GM15510 (cell line): ENCODE data around the gene ZNF346.
A peak's percentile ranks its signal among the peaks of the same experiment; 100 is the strongest.

Source experiments
- POLR2A ChIP-seq: IDR thresholded peaks from 3 replicates; pipeline ENCODE4 v1.6.1; 2011; ENCODE audit warnings: borderline replicate concordance; ENCODE audit not compliant: insufficient read length; ENCODE audit errors: extremely low read depth

ZNF346 gene, protein sequence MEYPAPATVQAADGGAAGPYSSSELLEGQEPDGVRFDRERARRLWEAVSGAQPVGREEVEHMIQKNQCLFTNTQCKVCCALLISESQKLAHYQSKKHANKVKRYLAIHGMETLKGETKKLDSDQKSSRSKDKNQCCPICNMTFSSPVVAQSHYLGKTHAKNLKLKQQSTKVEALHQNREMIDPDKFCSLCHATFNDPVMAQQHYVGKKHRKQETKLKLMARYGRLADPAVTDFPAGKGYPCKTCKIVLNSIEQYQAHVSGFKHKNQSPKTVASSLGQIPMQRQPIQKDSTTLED

DNA sequence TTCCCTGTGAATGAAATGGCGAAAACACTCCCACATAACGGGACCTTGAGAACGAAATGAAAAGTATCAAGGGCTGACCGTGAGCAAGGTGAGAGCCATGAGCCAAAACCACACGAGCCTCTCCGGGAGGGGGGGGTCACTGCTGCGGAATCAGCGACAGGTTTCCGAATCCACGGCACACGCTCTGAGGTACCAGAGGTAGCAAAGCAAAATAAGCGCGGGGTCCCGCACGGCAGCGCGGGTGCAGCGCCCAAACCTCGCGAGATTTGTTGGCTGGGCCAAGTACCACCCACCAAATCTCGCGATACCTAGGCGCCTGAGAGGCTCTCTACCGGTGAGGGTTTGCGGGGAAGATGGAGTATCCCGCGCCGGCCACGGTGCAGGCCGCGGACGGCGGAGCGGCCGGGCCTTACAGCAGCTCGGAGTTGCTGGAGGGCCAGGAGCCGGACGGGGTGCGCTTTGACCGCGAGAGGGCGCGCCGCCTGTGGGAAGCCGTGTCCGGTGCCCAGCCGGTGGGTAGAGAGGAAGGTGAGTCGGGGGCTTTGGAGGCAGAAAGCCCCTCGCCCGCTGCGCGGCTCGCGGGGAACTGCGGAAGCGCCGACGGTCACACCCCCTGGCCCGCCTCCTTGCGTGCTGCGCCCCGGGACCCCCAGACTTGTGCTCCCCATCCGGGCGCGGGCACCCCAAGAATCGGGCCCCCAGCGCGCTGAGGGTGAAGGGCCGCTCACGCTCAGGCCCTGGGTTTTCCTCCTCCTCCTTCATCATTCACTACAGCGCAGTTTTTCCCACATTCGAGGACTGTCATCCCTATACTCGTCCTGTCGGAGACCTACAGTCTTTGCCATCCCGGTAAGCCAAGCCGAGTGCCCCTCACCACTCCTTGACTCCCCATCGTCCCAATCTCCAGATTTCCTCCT, at the start of gene ZNF346:
Gene ZNF346 (plus strand): TSS at position 311 of the 917 bp plus-strand sequence. CDS start 43 bp downstream, at position 354.
- peak; percentile 88 for TF ChIP-seq POLR2A

DNA sequence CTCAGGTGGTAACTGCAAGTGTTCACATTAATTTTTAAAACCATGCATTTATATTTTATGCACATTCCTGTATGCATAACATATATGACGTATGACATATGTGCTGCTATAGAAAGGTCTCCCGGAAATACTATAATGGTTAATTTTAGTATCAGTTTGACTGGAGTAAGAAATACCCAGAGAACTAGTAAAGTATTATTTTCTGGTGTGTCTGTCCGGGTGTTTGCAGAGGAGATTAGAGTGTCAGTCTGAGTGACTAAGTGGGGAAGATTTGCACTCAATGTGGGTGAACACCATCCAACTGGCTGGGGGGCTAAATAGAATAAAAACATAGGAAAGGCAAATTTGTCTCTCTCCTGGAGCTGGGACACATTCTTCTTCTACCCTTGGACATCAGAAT, 42.8 kb upstream of the ZNF346 start:
- no peak for TF ChIP-seq POLR2A

DNA sequence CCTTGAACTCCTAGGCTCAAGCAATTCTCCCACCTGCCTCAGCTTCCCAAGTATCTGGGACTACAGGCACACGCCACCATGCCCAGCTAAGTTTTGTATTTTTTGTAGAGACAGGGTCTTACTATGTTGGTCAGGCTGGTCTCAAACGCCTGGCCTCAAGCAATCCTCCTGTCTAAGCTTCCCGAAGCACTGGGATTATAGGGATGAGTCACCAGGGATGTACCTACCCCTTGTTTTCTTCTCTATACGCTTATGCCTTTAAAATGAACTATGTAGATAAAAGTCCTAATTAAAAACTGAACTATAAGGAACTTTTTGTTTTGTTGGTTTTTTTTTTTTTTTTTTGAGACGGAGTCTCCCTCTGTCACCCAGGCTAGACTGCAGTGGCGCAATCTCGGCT, 41.7 kb upstream of the ZNF346 start:
- no peak for TF ChIP-seq POLR2A

DNA sequence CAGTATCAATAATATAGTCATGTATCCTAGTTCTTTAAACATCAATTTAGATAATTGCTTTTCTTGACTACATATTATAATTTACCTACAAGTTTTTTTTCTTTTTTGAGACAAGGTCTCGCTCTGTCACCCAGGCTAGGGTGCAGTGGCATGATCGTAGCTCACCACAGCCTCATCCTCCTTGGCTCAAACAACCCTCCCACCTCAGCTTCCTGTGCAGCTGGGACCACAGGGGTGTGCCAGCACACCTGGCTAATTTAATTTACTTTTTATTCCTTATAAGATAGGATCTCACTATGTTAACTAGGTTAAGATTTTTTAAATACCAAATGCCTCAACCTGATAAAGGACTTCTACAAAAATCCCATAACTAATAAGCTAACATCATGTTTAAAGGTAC, 37.0 kb upstream of the ZNF346 start:
- no peak for TF ChIP-seq POLR2A

DNA sequence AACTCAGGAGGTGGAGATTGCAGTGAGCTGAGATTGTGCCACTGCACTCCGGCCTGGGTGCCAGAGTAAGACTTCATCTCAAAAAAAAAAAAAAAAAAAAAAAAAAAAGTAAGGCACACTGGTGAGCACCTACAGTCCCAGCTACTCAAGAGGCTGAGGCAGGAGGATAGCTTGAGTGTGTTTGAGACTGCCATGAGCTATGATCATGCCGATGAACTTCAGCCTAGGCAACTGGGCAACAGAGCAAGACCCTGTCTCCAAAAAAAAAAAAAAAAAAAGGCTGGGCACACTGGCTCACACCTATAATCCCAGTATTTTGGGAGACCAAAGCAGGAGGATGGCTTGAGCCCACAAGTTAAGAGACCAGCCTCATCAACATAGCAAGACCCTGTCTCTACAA, 36.2 kb upstream of the ZNF346 start:
- TF ChIP-seq POLR2A = no peak

DNA sequence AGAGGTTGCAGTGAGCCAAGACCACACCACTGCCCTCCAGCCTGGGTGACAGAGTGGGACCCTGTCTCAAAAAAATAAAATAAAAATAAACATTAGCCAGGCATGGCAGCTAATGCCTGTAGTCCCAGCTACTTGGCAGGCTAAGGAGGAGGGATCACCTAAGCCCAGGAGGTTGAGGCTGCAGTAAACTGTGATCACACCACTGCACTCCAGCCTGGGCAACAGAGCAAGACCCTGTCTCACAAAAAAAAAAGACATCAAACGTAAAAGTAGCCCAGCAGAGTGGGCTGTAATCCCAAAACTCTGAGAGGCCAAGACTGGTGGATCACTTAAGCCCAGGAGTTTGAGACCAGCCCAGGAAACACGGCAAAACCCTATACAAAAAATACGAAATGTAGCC, 34.9 kb upstream of the ZNF346 start:
- no peak for TF ChIP-seq POLR2A

DNA sequence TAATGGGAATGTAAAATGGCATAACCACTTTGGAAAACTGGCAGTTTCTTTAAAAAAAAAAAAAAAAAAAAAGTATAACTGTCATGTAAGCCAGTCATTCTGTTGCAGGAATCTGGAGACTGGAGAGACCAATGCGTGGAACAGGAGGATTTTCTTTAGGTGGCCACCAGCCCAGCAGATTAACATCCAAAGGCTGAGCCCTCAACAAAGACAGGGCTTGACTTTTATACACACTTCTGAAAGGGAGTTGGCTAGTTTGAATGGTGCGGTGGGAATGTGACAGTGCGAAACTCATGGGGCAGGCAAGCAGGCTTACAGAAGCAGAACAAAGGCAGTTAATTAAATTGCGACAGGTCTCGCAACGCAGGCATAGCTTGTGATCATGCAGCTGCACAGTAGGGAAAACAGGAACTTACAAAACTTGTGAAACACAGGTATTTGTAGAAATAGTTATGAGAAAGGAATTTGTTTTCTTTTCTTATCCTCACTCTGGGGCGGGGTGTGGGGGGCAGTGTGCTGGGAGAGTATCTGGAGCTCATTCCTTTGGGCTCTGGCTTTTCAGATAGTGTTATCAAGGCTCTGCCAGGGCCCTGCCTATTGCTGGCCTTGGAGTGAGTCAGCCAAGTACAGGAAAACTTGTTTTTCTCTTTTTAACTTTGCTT, 27.9 kb upstream of the ZNF346 start:
- no peak for TF ChIP-seq POLR2A

DNA sequence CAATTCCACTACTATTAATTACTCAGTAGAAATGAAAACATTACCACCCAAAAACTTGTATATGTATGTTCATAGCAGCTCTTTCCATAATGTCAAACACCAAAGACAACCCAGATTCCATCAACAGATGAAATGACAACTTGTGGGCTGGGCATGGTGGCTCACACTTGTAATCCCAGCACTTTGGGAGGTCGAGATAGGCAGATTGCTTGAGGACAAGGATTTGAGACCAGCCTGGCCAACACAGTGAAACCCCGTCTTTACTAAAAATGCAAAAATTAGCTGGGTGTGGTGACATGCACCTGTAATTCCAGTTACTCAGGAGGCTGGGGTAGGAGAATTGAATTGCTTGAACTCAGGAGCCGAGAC, 27.4 kb upstream of the ZNF346 start:
- TF ChIP-seq POLR2A = no peak

DNA sequence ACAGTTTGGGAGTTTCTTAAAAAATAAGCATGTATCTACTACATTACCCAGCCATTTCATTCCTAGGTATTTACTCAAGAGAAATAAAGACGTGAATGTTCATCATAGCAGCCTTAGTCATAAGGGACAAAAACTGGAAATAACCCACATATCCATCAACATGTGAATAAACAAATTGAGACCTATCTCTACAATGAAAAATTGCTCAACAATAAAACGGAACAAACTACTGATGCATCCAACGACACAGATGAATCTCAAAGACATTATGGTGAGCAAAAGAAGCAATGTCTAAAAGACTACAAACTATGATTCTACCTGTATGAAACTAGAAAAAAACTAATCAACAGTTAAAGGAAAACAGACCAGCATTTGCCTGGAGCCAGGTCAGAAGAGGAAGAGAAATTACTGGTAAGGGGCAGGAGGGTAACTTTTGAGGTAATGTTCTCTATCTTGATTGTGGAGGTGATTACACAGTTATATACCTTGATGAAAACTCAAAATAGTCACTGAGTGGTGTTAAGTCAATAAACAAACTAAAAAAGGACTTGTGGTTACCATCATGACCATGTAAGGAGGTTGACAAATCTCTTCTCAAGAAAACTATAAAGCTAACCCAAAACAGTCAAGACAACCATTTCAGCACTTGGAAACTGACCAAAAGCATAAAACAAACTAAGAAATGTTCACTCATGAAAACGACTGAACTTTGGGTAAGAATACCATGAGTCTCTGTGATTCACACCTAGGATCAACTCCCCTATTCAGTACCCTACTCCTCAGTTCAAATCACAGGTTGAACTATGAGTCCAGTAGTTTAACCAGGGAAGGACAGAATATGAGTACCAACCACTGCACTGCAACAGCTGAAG, 26.4 kb upstream of the ZNF346 start:
- TF ChIP-seq POLR2A = no peak

DNA sequence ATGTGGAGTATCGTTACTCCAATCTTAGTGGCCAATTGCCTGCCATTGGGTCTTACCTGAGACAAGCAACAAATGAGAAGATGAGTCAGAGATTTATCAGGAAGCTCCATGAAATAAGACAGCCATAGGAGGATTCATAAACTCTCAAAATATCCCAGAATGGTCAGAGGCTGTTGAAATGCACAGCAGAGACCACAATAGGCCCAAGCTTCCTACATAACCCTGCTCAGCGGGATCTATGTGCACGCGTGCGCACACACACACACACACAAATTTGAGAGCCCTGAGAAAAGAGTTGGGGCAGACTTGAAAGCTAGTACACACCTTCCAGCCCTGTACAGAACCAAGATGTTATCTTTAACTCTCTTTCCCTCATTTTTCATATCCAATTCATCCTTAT, 25.7 kb upstream of the ZNF346 start:
- TF ChIP-seq POLR2A = no peak

DNA sequence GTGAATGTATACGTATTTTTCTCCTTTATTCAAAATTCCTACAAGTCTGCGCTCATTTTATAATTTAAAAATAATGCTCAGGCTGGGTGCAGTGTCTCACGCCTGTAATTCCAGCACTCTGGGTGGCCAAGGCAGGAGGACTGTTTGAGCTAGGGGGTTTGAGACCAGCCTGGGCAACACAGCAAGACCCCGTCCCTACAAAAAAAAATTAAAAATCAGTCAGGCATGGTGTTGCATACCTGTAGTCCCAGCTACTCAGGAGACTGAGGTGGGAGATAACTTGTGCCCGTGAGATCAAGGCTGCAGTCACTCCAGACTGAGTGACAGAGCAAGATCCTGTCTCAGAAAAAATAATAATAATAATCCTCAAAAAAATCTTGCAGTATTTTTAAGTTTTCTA, 23.7 kb upstream of the ZNF346 start:
- TF ChIP-seq POLR2A = no peak

DNA sequence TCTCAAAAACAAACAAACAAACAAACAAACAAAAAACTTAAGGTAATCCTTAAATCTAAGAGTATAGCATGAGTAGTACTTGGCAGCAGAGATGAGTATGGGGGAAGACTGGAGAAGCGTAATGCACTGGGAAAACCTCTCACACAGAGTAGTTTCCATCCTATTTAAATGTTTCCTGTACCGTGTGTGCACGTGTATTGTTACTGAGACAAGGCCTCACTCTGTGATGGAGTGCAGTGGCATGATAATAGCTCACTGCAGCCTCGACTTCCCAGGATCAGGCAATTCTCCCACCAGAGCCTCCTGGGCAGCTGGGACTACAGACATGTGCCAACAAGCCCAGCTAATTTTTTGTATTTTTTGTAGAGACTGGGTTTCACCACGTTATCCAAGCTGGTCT, 18.8 kb upstream of the ZNF346 start:
- TF ChIP-seq POLR2A = no peak

DNA sequence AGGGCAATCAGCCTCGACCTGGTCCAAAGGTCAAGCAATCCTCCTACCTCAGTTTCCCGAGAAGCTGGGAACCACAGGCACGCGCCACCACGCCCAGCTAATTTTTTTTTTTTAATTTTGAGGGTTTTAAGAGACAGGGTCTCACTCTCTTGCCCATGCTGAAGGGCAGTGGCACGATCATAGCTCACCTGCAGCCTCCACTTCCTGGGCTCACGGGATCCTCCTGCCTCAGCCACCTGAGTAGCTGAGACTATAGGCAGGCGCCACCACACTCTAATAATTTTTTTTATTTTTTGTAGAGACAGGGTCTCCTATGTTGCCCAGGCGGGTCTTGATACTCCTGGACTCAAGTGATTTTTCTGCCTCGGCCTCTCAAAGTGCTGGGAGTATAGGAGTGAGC, 17.5 kb upstream of the ZNF346 start:
- TF ChIP-seq POLR2A = no peak

DNA sequence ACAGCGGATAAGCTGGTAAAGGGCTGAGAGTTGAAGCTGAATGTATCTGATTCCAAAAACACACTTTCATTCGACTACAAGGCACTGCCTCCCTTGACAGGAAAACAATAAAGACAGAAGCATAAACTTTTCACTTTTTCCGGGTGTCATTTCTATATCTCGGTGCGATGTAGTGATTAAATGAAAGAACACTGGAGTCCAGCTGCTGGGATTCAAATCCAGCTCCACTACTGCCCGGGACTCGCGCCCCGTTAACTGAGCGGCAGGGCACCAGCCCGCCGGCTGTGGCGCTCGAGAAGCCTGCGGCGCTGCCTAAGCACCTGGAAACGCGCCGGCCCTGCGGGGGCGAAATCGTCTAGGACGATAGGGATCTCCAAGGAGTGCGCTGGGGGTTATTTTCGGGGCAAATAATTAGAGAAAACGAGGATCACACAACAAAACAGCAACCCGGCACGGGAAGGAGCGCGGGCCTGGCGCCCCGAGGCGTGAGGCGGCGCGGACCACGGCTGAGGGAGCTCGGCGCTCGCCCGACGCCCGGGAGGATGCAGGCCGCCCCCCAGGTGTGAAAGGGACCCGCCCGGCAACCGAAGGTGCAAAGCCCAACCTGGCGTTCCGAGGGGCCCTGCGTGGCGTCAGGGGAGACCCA, 16.8 kb upstream of the ZNF346 start:
- TF ChIP-seq POLR2A = no peak
